Ishikawa (cell line): Measurements from ENCODE around the gene FAM114A1.

Experiments used
- CEBPB ChIP-seq: IDR thresholded peaks from 2 replicates; pipeline ENCODE4 v1.6.1; 2012
- CREB1 ChIP-seq: IDR thresholded peaks from 2 replicates; pipeline ENCODE4 v1.6.1; 2012; ENCODE audit warnings: low read depth
- EGR1 ChIP-seq: IDR thresholded peaks from 2 replicates; pipeline ENCODE4 v1.6.1; 2012
- EP300 ChIP-seq: IDR thresholded peaks from 2 replicates; pipeline ENCODE4 v1.6.1; 2012; ENCODE audit warnings: borderline replicate concordance
- FOXM1 ChIP-seq: IDR thresholded peaks from 2 replicates; pipeline ENCODE4 v1.6.1; 2012; ENCODE audit warnings: low read depth, borderline replicate concordance
- NFIC ChIP-seq: IDR thresholded peaks from 2 replicates; pipeline ENCODE4 v1.6.1; 2012
- RAD21 ChIP-seq: IDR thresholded peaks from 2 replicates; pipeline ENCODE4 v1.6.1; 2012; ENCODE audit warnings: low read depth
- TAF1 ChIP-seq: IDR thresholded peaks from 2 replicates; pipeline ENCODE4 v1.6.1; 2012; ENCODE audit warnings: low read depth, mild to moderate bottlenecking
- TCF12 ChIP-seq: IDR thresholded peaks from 2 replicates; pipeline ENCODE4 v1.6.1; 2012; ENCODE audit warnings: low read depth
- TEAD4 ChIP-seq: IDR thresholded peaks from 2 replicates; pipeline ENCODE4 v1.6.1; 2012
- USF1 ChIP-seq: IDR thresholded peaks from 2 replicates; pipeline ENCODE4 v1.6.1; 2012
- YY1 ChIP-seq: IDR thresholded peaks from 2 replicates; pipeline ENCODE4 v1.6.1; 2012; ENCODE audit warnings: low read depth
- ZBTB7A ChIP-seq: IDR thresholded peaks from 2 replicates; pipeline ENCODE4 v1.6.1; 2012; ENCODE audit warnings: low read depth
- TF ChIP-seq, protein P1 (sequence below): IDR thresholded peaks from 2 replicates; pipeline ENCODE4 v1.6.1; 2012; ENCODE audit warnings: low read depth, mild to moderate bottlenecking
- TF ChIP-seq, protein P2 (sequence below): IDR thresholded peaks from 2 replicates; pipeline ENCODE4 v1.6.1; 2012

The FAM114A1 gene

GRCh38 chr4:38950734-38951133 lies 83.1 kb downstream of the FAM114A1 start:
- TF ChIP-seq YY1 (no peak), TCF12 (no peak), TEAD4 (no peak), ZBTB7A (no peak), TAF1 (no peak), EP300 (no peak), FOXM1 (no peak), NFIC (no peak), RAD21 (no peak), EGR1 (no peak), CEBPB (no peak), CREB1 (no peak)
- TF ChIP-seq, protein P1, sequence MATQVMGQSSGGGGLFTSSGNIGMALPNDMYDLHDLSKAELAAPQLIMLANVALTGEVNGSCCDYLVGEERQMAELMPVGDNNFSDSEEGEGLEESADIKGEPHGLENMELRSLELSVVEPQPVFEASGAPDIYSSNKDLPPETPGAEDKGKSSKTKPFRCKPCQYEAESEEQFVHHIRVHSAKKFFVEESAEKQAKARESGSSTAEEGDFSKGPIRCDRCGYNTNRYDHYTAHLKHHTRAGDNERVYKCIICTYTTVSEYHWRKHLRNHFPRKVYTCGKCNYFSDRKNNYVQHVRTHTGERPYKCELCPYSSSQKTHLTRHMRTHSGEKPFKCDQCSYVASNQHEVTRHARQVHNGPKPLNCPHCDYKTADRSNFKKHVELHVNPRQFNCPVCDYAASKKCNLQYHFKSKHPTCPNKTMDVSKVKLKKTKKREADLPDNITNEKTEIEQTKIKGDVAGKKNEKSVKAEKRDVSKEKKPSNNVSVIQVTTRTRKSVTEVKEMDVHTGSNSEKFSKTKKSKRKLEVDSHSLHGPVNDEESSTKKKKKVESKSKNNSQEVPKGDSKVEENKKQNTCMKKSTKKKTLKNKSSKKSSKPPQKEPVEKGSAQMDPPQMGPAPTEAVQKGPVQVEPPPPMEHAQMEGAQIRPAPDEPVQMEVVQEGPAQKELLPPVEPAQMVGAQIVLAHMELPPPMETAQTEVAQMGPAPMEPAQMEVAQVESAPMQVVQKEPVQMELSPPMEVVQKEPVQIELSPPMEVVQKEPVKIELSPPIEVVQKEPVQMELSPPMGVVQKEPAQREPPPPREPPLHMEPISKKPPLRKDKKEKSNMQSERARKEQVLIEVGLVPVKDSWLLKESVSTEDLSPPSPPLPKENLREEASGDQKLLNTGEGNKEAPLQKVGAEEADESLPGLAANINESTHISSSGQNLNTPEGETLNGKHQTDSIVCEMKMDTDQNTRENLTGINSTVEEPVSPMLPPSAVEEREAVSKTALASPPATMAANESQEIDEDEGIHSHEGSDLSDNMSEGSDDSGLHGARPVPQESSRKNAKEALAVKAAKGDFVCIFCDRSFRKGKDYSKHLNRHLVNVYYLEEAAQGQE = no peak

GRCh38 chr4:38951598-38951997 lies 84.0 kb downstream of the FAM114A1 start:
- TF ChIP-seq, protein P1 = no peak
- TF ChIP-seq RAD21 (no peak), EGR1 (no peak), CEBPB (no peak), USF1 (no peak), CREB1 (no peak), FOXM1 (no peak), TCF12 (no peak), ZBTB7A (no peak), EP300 (no peak), TAF1 (no peak)
- TF ChIP-seq, protein P2, sequence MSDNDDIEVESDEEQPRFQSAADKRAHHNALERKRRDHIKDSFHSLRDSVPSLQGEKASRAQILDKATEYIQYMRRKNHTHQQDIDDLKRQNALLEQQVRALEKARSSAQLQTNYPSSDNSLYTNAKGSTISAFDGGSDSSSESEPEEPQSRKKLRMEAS = no peak

DNA sequence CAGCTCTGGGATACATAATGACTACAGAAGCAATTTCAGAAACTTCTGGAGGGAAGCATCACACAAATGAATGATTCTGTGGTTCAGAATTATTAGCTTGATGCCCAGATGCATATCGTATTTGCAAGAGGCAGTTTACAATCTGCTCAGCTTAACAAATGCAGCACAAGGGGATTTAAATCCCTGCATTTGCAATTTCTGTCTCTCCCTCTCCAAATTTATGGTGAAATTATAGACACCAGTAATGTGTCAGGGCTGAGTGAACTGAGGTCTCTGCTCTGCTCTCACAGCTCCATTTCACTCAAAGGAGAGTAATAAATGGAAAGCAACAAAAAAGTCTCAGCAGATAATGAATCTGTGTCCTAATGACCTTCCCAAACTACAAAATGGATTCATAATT lies 84.4 kb downstream of the FAM114A1 start:
- TF ChIP-seq FOXM1 = no peak
- no peak for TF ChIP-seq YY1
- no peak for TF ChIP-seq RAD21
- TF ChIP-seq EGR1 = no peak
- no peak for TF ChIP-seq CREB1
- TF ChIP-seq ZBTB7A = no peak
- no peak for TF ChIP-seq CEBPB

- no peak for TF ChIP-seq EP300
- no peak for TF ChIP-seq YY1
- TF ChIP-seq FOXM1 = no peak
- no peak for TF ChIP-seq EGR1
- no peak for TF ChIP-seq TAF1
- TF ChIP-seq RAD21 = no peak
- TF ChIP-seq NFIC = no peak
- TF ChIP-seq, protein P1 = no peak
- TF ChIP-seq, protein P2 = no peak
- no peak for TF ChIP-seq USF1
- TF ChIP-seq TEAD4 = no peak
- no peak for TF ChIP-seq CREB1
- no peak for TF ChIP-seq ZBTB7A
- no peak for TF ChIP-seq CEBPB
- TF ChIP-seq TCF12 = no peak
These were observed 87.1 kb downstream of the FAM114A1 start for GRCh38 chr4:38954727-38955126.

GRCh38 chr4:38955957-38956356 lies 88.4 kb downstream of the FAM114A1 start:
- peak; percentile 87 for TF ChIP-seq CEBPB
- no peak for TF ChIP-seq RAD21
- TF ChIP-seq YY1 = no peak
